OCI-M2 (cell line): Measurements from ENCODE around the gene GRID2.

Experiments used
- DNase-seq: peaks from one replicate; lab custom pipeline; 2025; ENCODE audit not compliant: unreplicated experiment; lab: John Stamatoyannopoulos, UW

GRID2 gene

GRCh38 chr4:93053140-93053539 lies 749.4 kb downstream of the GRID2 start:
- no peak for DNase-seq

- DNase-seq = no peak
Observed at GRCh38 chr4:93061826-93062225, 758.1 kb downstream of the GRID2 start.

- no peak for DNase-seq
Observed at GRCh38 chr4:93063325-93063724, 759.6 kb downstream of the GRID2 start.

GRCh38 chr4:93065790-93066189 lies 762.0 kb downstream of the GRID2 start:
- no peak for DNase-seq

- no peak for DNase-seq
Observed at GRCh38 chr4:93066749-93067148, 763.0 kb downstream of the GRID2 start.

- DNase-seq = no peak
Observed at GRCh38 chr4:93072292-93072691, 768.5 kb downstream of the GRID2 start.

GRCh38 chr4:93080316-93080715 lies 776.5 kb downstream of the GRID2 start:
- DNase-seq = no peak

GRCh38 chr4:93084599-93085305 lies 781.0 kb downstream of the GRID2 start:
- DNase-seq = no peak

GRCh38 chr4:93086356-93086755 lies 782.6 kb downstream of the GRID2 start:
- DNase-seq = no peak

GRCh38 chr4:93092765-93093164 lies 789.0 kb downstream of the GRID2 start:
- DNase-seq = no peak

GRCh38 chr4:93103042-93103441 lies 799.3 kb downstream of the GRID2 start:
- no peak for DNase-seq

- no peak for DNase-seq
Observed at GRCh38 chr4:93116624-93117023, 812.9 kb downstream of the GRID2 start.

- DNase-seq = no peak
Observed at GRCh38 chr4:93127489-93127888, 823.7 kb downstream of the GRID2 start.

GRCh38 chr4:93132631-93133030 lies 828.9 kb downstream of the GRID2 start:
- no peak for DNase-seq

- no peak for DNase-seq
Observed at GRCh38 chr4:93139118-93139517, 835.4 kb downstream of the GRID2 start.

- DNase-seq = no peak
Observed at GRCh38 chr4:93143902-93144301, 840.1 kb downstream of the GRID2 start.

GRCh38 chr4:93144644-93145043 lies 840.9 kb downstream of the GRID2 start:
- DNase-seq = no peak

GRCh38 chr4:93147524-93148212 lies 843.9 kb downstream of the GRID2 start:
- DNase-seq = no peak

GRCh38 chr4:93152491-93152890 lies 848.7 kb downstream of the GRID2 start:
- DNase-seq = no peak

- no peak for DNase-seq
Observed at GRCh38 chr4:93157986-93158385, 854.2 kb downstream of the GRID2 start.

- DNase-seq = no peak
Observed at GRCh38 chr4:93168053-93168452, 864.3 kb downstream of the GRID2 start.

GRCh38 chr4:93169966-93170365 lies 866.2 kb downstream of the GRID2 start:
- no peak for DNase-seq

- no peak for DNase-seq
Observed at GRCh38 chr4:93174598-93174997, 870.8 kb downstream of the GRID2 start.
